SU-DHL-6 (cell line): ENCODE results near the gene CFAP298.

Experiments used
- CTCF ChIP-seq: fragments of 200-600 bp; sonication (generic); IDR thresholded peaks from one replicate; pipeline ENCODE4 v1.5.1; 2017; ENCODE audit warnings: antibody characterized with exemption, mild to moderate bottlenecking, low read length, moderate library complexity; ENCODE audit not compliant: insufficient read depth, poor library complexity, severe bottlenecking
- EZH2phosphoT487 ChIP-seq: fragments of 200-600 bp; sonication (generic), shearing (Covaris generic); conservative IDR thresholded peaks from 2 replicates; pipeline ENCODE4 v1.6.1; 2018; ENCODE audit warnings: mild to moderate bottlenecking, antibody characterized with exemption, low read length, moderate library complexity, mixed read lengths

GRCh38 chr21:32648165-32648564, 36.0 kb upstream of the CFAP298 start:
- TF ChIP-seq CTCF: no peak
- TF ChIP-seq EZH2phosphoT487: no peak
